Effector CD4-positive, alpha-beta T cell (primary cell): ENCODE results near the gene ZSWIM6.
"Not testable (repeated sequence)": the region's sequence is repeated elsewhere in the genome, so short reads cannot be mapped to it uniquely, and the experiment has no call there.

ENCODE experiments used
- DNase-seq: peaks from one replicate; pipeline ENCODE4 v3.0.0-alpha.2; 2020

The ZSWIM6 gene

DNA sequence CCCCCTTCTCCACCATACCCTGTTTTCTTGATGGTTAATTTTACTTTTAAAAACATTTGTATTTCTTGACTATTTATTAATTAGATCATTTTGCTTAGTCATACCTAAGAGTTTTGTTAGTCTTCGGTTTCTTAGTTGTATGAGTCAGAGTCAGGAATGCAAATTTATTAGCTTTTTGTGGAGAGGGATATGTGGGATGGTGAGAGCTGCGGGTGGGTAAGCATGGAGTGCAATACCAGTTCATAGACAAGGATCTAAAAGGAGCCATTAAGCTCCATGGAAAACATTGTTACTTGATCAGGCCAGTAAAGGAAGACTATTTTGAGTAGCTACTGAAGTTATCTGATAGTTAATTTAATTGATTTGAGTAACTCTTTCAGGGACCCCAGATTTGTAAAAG is 77.5 kb downstream of the ZSWIM6 start:
- no peak for DNase-seq

DNA sequence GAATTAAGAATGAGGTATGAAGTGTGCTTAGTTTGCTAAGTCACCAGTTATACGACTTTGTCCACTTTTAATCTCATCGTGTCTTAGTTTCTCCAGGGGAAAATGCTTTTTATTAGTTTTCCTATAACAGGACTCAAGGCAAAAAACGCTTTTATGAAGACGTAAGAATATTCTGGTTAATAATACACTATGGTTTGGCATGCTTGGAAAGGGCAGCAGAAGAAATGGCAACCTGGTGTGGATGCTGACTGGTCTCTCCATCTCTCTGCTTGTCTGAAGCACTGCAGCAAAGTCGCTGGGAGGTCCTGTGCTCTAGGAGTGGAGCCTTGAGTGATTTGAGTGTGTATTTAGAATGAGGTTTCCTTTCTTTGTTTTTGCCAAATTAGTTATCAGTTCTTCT is 78.8 kb downstream of the ZSWIM6 start:
- DNase-seq = no peak

DNA sequence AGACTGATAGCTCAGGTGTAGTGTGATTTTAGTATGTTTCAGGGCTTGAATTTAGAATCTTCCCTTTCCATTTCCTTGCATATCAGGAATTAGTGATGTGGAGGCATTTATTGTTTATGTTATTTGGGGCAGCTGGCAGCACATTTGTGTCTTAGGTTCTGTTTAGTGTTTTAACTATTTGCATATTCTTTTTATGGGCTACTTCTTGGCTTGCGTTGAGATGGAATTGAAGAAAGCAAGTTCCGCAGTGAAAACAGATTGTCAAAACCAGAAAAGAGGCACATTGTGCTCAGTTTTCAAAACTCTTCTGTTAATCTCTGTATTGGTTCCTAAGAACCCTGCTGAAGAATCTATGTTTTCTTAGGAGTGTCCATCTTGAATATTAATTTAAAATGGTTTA is 80.3 kb downstream of the ZSWIM6 start:
- DNase-seq = no peak

DNA sequence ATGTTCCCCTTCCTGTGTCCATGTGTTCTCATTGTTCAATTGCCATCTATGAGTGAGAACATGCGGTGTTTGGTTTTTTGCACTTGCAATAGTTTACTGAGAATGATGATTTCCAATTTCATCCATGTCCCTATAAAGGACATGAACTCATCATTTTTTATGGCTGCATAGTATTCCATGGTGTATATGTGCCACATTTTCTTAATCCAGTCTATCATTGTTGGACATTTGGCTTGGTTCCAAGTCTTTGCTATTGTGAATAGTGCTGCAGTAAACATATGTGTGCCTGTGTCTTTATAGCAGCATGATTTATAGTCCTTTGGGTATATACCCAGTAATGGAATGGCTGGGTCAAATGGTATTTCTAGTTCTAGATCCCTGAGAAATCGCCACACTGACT is 81.1 kb downstream of the ZSWIM6 start:
- not testable (repeated sequence) for DNase-seq

DNA sequence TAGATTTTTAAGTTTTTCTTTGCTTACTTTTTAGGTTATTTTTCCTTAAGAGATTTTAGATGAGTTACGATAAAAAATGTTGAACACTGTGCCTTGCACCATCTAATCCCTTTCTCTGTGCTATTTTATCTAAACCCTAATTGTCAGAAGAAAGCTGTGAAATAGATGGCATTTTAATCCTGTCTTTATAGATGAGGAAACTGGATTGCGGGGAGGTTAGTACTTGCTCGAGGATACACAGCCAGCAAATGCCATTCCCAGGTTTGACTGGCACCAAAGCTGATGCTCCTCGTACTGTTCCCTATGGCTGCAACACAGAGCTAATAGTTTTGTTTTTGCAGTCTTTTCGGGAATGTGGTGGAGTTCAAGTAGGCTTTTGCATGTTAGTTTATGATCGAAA is 82.7 kb downstream of the ZSWIM6 start:
- DNase-seq = no peak

DNA sequence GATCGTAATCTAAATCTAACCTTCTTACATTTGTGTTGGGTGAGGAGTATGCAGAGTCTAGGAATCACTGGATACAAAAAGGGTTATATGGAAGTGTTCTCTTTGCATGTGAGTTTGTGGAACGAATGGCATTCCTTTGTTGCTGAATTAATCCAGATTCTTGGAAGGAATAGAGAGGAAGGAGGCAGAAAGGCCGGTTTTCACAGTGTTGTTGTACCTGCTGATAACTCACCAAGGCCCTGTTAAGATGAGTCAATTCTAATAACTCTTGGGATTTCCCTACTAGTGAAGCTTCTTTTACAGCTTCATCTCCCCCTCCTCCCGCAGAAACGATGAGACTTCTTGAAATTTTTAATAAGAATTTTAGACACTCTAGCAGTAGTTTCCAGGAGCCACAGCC is 84.0 kb downstream of the ZSWIM6 start:
- no peak for DNase-seq

DNA sequence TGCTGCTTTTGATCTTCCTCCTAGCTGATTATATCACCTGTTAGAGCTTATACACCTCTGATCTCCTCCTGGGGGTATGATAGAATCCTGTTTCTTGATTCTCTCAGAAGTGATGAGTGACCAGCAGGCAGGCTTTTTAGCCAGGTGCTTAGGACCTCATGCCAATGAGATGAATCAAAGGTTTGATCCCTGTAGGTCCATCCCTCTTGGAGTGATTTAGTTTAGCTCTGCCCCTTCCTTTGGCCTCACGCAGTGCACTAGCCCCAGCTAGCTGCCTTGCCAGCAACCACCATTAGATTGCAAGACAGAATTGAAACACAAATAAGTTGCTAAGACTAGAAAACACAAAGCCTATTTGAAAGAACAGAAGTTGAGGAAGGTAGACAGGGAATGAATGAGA is 84.4 kb downstream of the ZSWIM6 start:
- no peak for DNase-seq

DNA sequence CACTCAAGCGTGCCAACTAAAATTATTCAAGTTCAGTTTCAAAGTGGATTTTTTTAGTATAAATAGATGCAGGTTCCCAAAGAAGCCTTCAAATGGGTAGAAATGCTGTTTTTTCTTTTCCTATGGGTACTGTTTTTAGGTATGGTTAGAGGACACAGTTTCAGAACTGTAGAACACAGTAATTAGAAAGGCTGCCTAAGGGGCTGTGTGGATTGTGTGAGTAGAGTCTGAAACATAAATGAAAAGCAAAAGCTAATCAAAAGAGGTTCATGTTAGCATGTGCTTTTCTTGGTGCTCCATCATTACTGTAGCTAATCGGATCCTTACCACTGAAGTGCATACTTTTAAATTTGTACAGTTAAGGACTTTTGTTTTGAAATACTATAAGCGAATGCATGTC is 85.3 kb downstream of the ZSWIM6 start:
- no peak for DNase-seq

DNA sequence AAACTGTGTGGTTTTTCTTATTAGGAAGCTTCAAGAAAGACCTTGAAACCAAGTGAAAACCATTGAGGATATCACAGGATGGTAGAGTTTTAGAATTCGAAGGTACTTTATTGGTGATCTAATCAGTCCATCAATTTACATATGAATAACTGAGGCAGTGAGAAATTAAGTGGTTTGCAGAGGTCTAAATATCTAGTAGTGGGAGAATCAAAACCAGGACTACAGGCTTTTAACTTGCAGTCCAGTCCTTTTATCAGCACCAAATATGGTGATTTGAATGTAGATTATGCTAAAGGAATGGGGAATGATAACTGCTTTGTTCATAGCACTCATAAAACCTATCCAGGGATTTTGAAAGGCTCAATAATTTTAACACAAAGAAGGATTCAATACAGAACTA is 85.8 kb downstream of the ZSWIM6 start:
- DNase-seq = no peak

DNA sequence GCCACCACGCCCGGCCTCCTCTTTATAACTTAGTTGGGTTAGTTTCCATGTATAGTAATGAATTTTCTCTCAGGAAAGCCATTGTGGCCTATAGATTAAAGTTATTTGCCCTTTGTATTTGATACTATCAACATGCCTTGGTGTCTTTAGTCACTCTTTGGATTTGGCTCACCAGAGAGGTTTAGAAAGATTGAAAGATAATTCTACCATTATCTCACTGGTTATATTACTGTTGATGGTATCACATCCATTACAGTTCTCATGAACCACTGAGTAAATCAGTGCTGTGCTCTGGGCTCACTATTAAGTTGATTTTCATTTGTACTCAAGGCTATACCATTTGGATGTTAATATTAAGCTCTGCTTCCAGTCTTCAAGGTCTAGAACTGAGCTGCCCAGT is 87.0 kb downstream of the ZSWIM6 start:
- DNase-seq = no peak

DNA sequence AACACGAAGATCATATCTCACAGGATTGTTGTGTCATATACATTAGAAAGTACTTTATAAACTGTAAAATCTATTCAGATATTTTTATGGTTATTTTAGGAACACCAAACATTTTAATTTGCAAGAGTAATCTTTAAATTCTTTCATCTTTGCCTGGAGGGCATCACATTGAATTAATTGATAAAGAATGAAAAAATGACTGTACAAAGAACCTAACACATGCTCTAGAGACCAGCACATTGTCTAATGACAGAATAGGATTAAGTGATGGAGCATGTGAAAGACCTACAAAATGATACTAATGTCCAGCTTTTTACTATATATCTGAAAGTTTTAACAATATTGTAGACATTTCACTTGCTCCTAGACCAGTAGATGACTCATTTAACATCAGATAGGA is 88.0 kb downstream of the ZSWIM6 start:
- DNase-seq = no peak

DNA sequence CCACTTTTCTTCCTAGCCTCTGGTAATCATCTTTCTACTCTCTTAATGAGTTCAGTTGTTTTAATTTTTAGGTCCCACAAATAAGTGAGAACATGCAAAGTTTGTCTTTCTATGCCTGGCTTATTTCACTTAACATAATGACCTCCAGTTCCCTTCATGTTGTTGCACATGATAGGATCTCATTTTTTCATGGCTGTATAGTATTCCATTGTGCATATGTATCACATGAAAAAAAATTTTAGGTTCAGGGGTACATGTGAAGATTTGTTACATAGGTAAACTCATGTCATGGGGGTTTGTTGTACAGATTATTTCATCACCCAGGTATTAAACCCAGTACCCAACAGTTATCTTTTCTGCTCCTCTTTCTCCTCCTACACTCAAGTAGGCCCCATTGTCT is 89.2 kb downstream of the ZSWIM6 start:
- not testable (repeated sequence) for DNase-seq

DNA sequence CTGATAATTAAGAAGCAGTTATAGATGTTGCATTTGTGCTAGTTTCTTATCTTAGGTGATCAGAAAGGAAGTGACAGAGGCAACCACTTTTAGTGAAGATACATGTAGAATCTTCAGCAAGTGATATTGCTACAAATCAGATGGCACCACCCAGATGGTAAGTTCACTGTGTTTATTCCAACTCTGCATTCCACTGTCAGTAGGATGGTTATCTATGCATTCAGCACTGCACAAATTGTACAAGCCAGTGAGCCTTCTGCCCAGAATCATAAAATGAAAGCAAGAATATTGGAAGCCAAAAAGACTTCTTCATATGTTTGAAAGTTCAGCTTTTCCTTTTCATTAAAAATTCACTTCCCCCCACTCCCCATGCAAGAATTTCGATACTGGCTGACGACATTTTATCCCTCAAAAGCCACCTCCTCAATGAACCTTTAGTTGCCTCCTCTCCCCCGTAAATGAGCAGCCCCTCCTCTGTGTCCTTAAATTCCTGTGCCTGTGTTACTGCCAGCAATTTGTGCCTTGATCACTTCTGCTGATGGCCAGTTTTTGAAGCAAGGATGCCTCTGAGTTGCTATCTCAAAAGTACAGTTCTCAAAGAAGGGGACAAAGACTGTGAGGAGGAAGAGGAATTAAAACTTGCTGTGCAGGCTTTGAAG is 91.6 kb downstream of the ZSWIM6 start:
- no peak for DNase-seq

DNA sequence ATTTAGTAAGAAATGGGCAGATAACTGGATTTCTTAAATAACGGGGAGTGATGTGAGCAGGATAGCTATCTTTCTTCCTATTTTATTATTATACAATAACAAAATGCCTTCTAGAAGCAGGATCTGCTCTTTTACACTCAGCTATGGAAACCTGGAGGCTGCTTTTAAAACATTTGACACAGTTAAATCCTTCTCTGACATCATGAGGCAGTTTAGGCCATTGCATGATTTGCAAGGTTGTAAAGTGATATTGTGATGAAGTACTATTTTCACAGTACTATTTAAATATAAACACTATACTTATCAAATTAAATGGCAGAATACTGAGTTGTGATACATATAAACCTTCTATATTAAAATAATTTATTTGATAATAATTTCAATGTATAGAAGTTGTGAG is 93.9 kb downstream of the ZSWIM6 start:
- no peak for DNase-seq

DNA sequence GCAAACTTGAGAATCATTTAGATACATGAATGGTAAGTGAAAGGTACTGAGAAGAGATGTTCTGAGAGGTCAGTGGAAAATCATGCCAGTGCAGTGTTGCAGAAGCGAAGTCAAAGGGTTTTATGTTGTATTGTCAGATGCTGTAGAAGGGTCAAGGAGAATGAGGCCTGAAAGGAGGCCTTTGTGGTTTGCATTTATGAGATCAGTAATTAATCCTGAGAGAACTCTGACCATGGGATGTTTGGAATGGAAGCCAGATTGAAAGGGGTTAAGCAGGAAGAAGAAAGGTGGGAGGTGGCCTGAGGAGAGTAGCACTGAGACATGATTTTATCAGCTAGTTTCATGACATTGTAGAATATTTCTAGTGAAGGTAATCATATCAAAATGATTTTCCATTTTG is 97.8 kb downstream of the ZSWIM6 start:
- no peak for DNase-seq

DNA sequence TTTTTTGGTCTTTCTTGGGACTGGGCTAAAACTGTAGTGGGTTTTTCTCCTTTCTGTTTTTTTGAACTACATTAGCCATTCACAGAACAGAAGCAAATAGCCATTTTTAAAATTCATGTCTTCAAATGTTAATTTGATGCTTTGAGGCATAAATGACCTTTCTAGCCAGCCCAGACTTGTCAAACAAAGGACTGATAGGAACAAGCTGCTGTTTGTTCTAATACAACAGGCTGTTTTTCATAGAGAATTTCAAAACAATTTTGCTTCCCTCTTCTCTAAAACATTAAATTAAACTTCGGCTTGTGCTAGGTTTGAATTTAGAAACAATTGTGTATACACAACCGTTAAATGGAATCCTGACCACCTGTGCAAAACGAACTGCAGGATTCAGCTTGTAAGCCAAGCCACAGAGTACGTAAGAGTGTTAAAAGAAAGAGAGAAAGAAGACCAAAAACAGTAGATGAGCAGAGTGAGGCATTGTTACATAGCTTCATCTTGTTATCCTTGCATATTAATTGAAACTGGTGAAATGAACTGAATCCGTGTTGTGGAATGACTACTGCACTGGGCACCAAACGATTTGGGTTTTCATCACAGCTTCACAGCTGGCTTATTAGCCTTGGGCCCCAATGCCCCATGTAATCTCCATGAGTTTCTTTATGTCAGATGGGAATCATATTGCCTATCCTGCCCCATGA is 100.0 kb downstream of the ZSWIM6 start:
- no peak for DNase-seq

DNA sequence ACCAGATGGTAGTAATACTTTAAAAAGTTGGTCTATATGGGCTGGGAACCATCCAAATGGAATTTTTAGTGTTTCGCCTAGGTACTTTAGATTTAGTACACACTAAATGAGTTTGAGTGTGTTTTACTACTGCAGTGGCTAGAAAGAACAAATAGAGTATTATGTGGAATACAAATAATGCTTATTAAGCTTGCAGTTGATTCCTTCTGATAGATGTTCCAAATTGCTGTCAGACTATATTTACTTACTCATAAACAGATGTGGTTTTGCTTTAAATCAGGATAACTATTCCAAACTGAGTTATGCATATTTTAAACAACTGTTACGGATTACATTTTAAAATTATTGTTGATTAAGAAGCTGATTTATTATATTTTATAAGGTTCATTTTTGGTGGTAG is 103.3 kb downstream of the ZSWIM6 start:
- no peak for DNase-seq

DNA sequence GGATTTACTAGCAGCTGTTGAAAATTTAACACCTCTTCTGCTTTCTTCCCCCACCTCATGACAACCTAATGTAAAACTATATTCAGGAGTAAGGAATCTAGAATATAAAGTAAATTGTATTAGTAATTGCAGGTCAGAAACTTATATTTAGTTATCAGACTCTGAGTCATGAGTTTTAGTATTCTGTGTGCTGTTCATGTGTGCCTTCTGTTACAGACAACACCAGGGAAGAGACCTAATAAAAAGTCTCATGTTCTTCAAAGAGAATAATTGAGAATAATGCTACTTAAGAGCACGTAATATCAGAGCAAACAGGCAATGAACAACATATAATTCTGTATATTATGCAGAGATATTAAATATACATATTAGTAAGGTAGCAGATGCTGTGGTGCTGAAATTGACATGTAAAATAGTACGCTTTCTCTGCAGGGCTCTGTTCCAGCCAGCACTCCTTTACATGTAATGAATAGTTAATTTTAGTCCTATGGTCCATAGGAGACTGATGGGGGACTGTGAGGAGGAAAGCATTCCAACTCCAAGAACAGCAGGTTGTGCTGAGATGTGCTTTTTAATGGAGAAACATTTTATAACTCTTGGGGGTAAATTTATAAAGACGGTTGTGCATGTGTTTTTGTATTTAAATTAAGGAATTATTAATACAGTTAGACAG is 106.4 kb downstream of the ZSWIM6 start:
- no peak for DNase-seq

DNA sequence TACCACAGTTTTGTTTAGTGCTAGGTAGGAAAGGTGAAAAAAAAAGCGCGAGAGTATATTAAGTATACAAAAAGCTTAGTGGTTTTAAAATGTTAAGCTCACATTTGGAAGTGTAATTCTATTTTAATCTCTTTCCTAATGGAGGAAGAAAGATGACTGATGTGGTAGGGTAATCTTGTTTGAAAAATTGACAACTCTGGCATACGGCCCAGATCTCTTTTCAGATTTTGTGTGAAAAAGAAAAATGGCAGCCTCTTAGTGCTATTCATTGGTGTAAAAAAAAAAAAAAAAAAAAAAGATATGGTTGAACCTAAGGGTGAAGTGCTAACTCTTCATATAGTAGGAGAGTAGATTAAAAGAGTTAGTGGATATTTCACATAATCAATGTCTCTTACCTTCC is 108.0 kb downstream of the ZSWIM6 start:
- no peak for DNase-seq

DNA sequence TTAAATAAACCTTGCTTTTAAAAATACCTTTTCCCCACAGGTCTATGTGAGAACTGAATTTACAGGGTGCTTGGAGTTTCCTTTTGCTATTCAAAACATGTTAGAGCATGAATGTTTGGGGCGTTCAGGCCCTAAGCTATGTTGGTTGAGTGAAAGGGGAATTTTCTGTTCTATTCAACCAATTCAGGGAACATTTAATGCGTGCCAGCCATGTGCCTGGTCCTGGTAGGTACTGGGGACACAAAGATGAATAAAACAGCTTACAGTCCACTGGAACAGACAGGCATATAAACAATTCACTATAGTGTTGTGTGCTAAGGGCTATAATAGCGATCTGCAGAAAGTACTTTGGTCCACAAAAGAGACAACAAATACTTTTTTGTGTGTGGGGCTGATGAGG is 108.5 kb downstream of the ZSWIM6 start:
- no peak for DNase-seq

DNA sequence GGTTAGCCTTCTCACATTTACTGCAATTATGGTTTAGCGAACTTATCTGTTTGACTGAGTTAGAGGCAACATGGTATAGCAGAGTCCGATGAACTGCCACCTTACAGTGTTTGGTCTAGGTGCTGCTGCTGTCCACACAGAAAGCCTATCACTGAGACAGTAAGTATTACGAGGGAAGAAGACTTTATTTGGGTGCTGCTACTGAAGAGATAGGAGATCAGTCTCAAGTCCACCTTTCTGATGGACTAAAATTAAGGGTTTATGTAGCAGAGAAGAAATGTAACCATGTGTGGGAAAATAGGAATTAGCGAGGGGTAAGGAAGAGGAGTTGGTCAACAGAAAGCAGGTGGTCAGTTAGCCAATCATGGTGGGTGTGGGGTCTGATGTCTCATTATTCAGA is 109.7 kb downstream of the ZSWIM6 start:
- DNase-seq = no peak

DNA sequence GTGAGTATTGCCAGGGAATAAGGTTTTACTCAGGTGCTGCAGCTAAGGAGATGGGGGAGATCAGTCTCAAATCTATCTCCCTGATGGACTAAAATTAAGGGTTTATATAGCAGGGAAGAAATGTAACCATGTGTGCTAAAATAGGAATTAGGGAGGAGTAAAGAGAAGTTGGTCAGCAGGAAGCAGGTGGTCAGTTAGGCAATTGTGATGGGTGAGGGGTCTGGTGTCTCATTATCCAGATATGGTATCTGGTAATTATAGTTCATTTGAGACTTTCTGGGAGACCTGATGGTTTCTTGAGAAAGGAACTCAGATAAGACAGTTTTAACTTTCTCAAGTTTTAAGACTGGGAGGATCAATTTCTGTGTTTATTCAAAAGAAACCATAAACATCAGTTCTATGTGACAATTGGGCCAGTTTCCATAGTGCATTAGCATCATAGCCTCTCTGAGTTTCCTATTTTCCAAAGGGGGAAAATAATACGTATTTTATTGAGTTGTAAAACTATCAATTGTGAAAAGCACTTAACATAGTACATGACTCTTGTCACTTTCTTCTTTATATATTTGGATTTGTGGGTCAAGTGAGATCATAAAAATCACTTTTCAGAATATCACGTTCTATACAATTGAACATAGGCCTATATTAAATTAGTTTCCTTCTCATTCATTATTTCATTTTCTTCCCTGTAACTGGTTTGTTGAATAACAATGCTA is 115.9 kb downstream of the ZSWIM6 start:
- no peak for DNase-seq

DNA sequence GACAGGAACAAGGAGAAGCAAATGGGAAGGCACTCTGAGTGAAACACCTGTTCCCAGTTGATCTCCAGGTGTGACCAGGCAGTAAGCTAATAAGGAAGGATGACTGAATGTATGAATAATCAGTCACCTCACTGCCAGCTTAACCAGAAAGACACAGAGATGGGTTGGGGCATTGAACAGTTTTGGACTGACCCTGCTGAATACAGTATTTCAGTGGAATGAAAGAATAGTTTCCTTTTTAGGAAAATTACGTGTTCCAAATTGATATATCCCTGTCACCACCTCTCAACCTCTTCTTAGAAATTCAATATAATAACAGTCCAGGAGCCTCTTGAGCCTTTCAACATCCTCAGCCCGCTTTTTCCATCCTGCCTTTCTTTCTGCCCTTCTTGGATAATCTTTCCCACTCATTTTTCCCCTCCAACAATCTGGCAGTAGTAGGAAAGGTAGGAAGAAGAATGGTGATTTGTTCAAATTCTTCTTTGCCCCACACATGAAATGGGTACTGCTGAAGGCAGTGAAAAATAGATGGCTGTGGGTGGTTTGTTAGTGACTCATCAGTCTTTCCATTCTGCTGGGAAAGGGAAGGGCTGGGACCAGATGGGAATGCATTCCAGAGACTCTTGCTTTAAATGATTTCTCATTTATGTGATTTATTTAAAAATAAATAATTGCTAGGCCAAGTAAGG is 117.9 kb downstream of the ZSWIM6 start:
- no peak for DNase-seq
